HCT116 (cell line): ENCODE measurements around the gene GNB5. TPM values are rescaled to one million over a fixed set of nuclear protein-coding genes. Genes with fewer than 3 reads are reported as not detected.

ENCODE experiments used
- ATAC-seq: fragments of 200-7000 bp; cut with Tn5 transposase; 2 replicates; pipeline ENCODE4 v1.9.1; 2020; ENCODE audit warnings: mild to moderate bottlenecking, moderate library complexity
- BruUV-seq: library from RNA; stranded (reverse); fragments of 400-500 nt; replicated peaks from 2 replicates; lab custom pipeline; 2021; lab: Mats Ljungman, UMichigan
- CTCF ChIA-PET: fragments of 300-600 bp; sonication (Branson Sonifier 250); formaldehyde crosslinking; loops from one replicate; lab custom pipeline; 2021; ENCODE audit warnings: antibody characterized with exemption; lab: Charles Lee
- POLR2A ChIA-PET: fragments of 300-600, 350-600 bp; sonication (Branson Sonifier 250); formaldehyde crosslinking; loops from one replicate; lab custom pipeline; 2021; ENCODE audit warnings: antibody characterized with exemption; lab: Charles Lee
- RAD21 ChIA-PET, 2 experiments: fragments of 300-600 bp; sonication (Branson Sonifier 250); formaldehyde crosslinking; loops; one replicate each; lab custom pipeline; 2023; ENCODE audit warnings: low total read pairs in 2 of 2; ENCODE audit not compliant: uncharacterized antibody in 2 of 2, unreplicated experiment in 2 of 2, low non-redundant PET in 1 of 2; lab: Charles Lee
- DNase-seq: peaks from one replicate; pipeline ENCODE4 v3.0.0-alpha.2; 2010; ENCODE audit warnings: low read depth, low spot score
- H2AFZ ChIP-seq: fragments of 200-600 bp; shearing (Covaris generic), sonication (generic); 2 replicates; pipeline ENCODE4 v1.6.1; 2017; ENCODE audit warnings: low read depth, mixed run types, mixed read lengths, antibody characterized with exemption, low read length; ENCODE audit not compliant: poor library complexity, severe bottlenecking
- H3K27ac ChIP-seq: 2 replicates; pipeline ENCODE4 v1.5.1; 2012; ENCODE audit warnings: low read depth, low read length
- H3K27me3 ChIP-seq: fragments of 200-600 bp; sonication (generic); 2 replicates; pipeline ENCODE4 v1.6.1; 2016; ENCODE audit warnings: mixed run types, low read length, mixed read lengths; ENCODE audit not compliant: insufficient read depth
- H3K36me3 ChIP-seq, 2 experiments: fragments of 200-500 bp in 1 of 2; fragments of 200-600 bp in 1 of 2; sonication (Bioruptor generic) in 1 of 2; sonication (generic) in 1 of 2; 2 replicates each; pipeline versions ENCODE4 v1.5.1 to v1.6.1; 2014 to 2016; ENCODE audit warnings: low read length in 2 of 2, inconsistent platforms in 1 of 2, mixed read lengths in 1 of 2, mixed run types in 1 of 2; ENCODE audit not compliant: insufficient read depth in 2 of 2, control insufficient read depth in 1 of 2
- H3K4me1 ChIP-seq, 2 experiments: fragments of 200-600 bp in 1 of 2; sonication (generic) in 1 of 2; 2 replicates each; pipeline versions ENCODE4 v1.5.1 to v1.6.1; 2012 to 2017; ENCODE audit warnings: low read length in 2 of 2, inconsistent platforms in 1 of 2, mild to moderate bottlenecking in 1 of 2, mixed read lengths in 1 of 2, mixed run types in 1 of 2, moderate library complexity in 1 of 2; ENCODE audit not compliant: insufficient read depth in 2 of 2, control insufficient read depth in 1 of 2
- H3K4me2 ChIP-seq: fragments of 200-600 bp; sonication (generic); 2 replicates; pipeline ENCODE4 v1.6.1; 2017; ENCODE audit warnings: mixed run types, low read length, mixed read lengths
- H3K4me3 ChIP-seq, 2 experiments: fragments of 200-600 bp in 1 of 2; sonication (generic) in 1 of 2; replicated peaks in 1 of 2; 2 replicates each; pipeline ENCODE4 v1.5.1; 2011 to 2016; ENCODE audit warnings: low read length in 2 of 2, control low read depth in 1 of 2, low read depth in 1 of 2, mild to moderate bottlenecking in 1 of 2, mixed read lengths in 1 of 2, mixed run types in 1 of 2
- H3K79me2 ChIP-seq: fragments of 200-600 bp; sonication (generic); 2 replicates; pipeline ENCODE4 v1.6.1; 2017; ENCODE audit warnings: mild to moderate bottlenecking, mixed run types, low read length, moderate library complexity, mixed read lengths; ENCODE audit not compliant: insufficient read depth
- H3K9ac ChIP-seq: fragments of 200-600 bp; sonication (generic); 2 replicates; pipeline ENCODE4 v1.6.1; 2016; ENCODE audit warnings: low read length, mixed read lengths
- H3K9me2 ChIP-seq: fragments of 200-600 bp; sonication (generic), shearing (Covaris generic); 2 replicates; pipeline ENCODE4 v1.6.1; 2017; ENCODE audit warnings: mixed run types, mild to moderate bottlenecking, moderate library complexity; ENCODE audit not compliant: insufficient read depth
- H3K9me3 ChIP-seq, 2 experiments: fragments of 200-500 bp in 1 of 2; fragments of 200-600 bp in 1 of 2; sonication (Bioruptor generic) in 1 of 2; sonication (generic) in 1 of 2; 2 replicates each; pipeline ENCODE4 v1.6.1; 2014 to 2017; ENCODE audit warnings: low read length in 2 of 2, mixed read lengths in 2 of 2, inconsistent platforms in 1 of 2, low read depth in 1 of 2, mild to moderate bottlenecking in 1 of 2, mixed run types in 1 of 2, moderate library complexity in 1 of 2; ENCODE audit not compliant: control insufficient read depth in 1 of 2, insufficient read depth in 1 of 2
- H4K20me1 ChIP-seq: fragments of 200-600 bp; sonication (generic), shearing (Covaris generic); 2 replicates; pipeline ENCODE4 v1.6.1; 2017; ENCODE audit warnings: mixed run types, mild to moderate bottlenecking, moderate library complexity; ENCODE audit not compliant: insufficient read depth
- CBX3 ChIP-seq: IDR thresholded peaks from 2 replicates; pipeline ENCODE4 v1.6.1; 2012; ENCODE audit warnings: low read depth
- CEBPB ChIP-seq: IDR thresholded peaks from 2 replicates; pipeline ENCODE4 v1.6.1; 2012; ENCODE audit warnings: low read depth
- CTCF ChIP-seq, 3 experiments: fragments of 200-600 bp in 1 of 3; sonication (generic) in 1 of 3; IDR thresholded peaks in 2 of 3; conservative IDR thresholded peaks in 1 of 3; 2 replicates each; pipeline ENCODE4 v1.5.1; 2012 to 2017; ENCODE audit warnings: low read depth in 2 of 3, low read length in 2 of 3, antibody characterized with exemption in 1 of 3, borderline replicate concordance in 1 of 3, control low read depth in 1 of 3, mild to moderate bottlenecking in 1 of 3, mixed read lengths in 1 of 3, mixed run types in 1 of 3, moderate library complexity in 1 of 3; ENCODE audit not compliant: insufficient read depth in 1 of 3
- EGR1 ChIP-seq: IDR thresholded peaks from 2 replicates; pipeline ENCODE4 v1.6.1; 2012; ENCODE audit warnings: low read depth
- ELF1 ChIP-seq: IDR thresholded peaks from 2 replicates; pipeline ENCODE4 v1.6.1; 2012; ENCODE audit warnings: low read depth, borderline replicate concordance
- EZH2 ChIP-seq: fragments of 200-600 bp; sonication (generic); IDR thresholded peaks from 2 replicates; pipeline ENCODE4 v1.6.1; 2017; ENCODE audit warnings: antibody characterized with exemption, mixed run types
- FOSL1 ChIP-seq: IDR thresholded peaks from 2 replicates; pipeline ENCODE4 v1.6.1; 2012; ENCODE audit warnings: low read depth
- JUND ChIP-seq: IDR thresholded peaks from 2 replicates; pipeline ENCODE4 v1.6.1; 2012
- MAX ChIP-seq: IDR thresholded peaks from 2 replicates; pipeline ENCODE4 v1.6.1; 2012
- POLR2A ChIP-seq: IDR thresholded peaks from 2 replicates; pipeline ENCODE4 v1.7.0; 2011; ENCODE audit warnings: borderline replicate concordance; ENCODE audit not compliant: insufficient read depth, insufficient read length; ENCODE audit errors: extremely low read depth
- POLR2AphosphoS5 ChIP-seq: IDR thresholded peaks from 2 replicates; pipeline ENCODE4 v1.6.1; 2011; ENCODE audit warnings: mild to moderate bottlenecking, low read depth, low read length, moderate library complexity
- RAD21 ChIP-seq: IDR thresholded peaks from 2 replicates; pipeline ENCODE4 v1.6.1; 2012; ENCODE audit warnings: low read depth, mild to moderate bottlenecking
- REST ChIP-seq: IDR thresholded peaks from 2 replicates; pipeline ENCODE4 v1.6.1; 2012; ENCODE audit warnings: low read depth
- SIN3A ChIP-seq: IDR thresholded peaks from 2 replicates; pipeline ENCODE4 v1.6.1; 2012; ENCODE audit warnings: low read depth
- SP1 ChIP-seq: IDR thresholded peaks from 2 replicates; pipeline ENCODE4 v1.6.1; 2012; ENCODE audit warnings: low read depth
- SRF ChIP-seq: IDR thresholded peaks from 2 replicates; pipeline ENCODE4 v1.6.1; 2012; ENCODE audit warnings: low read depth
- TCF7L2 ChIP-seq: IDR thresholded peaks from 2 replicates; pipeline ENCODE4 v1.7.0; 2011; ENCODE audit warnings: borderline replicate concordance, inconsistent platforms; ENCODE audit not compliant: insufficient read depth, insufficient read length; ENCODE audit errors: extremely low read depth
- YY1 ChIP-seq: IDR thresholded peaks from 2 replicates; pipeline ENCODE4 v1.6.1; 2011; ENCODE audit warnings: low read length, low read depth, moderate library complexity, mild to moderate bottlenecking; ENCODE audit not compliant: insufficient replicate concordance; ENCODE audit errors: extremely low read depth
- ZBTB33 ChIP-seq: IDR thresholded peaks from 2 replicates; pipeline ENCODE4 v1.6.1; 2011; ENCODE audit warnings: mild to moderate bottlenecking, low read length, moderate library complexity; ENCODE audit not compliant: insufficient replicate concordance; ENCODE audit errors: extremely low read depth
- intact Hi-C: fragments of 100-400 bp; cut with micrococcal nuclease; formaldehyde crosslinking; loops from 2 replicates; pipeline ENCODE4 v1.10.0; 2022
- total RNA-seq: library from RNA; stranded (reverse); gene quantifications from one replicate; pipeline ENCODE4 v1.2.1, GENCODE V29; 2021; ENCODE audit not compliant: unreplicated experiment

Gene GNB5
- total RNA-seq, 1 experiment from 2014 or later, result 27.6 TPM

- no peak overlapping the region for H2AFZ ChIP-seq
- no peak for TF ChIP-seq REST
- no peak for TF ChIP-seq EGR1
- TF ChIP-seq POLR2A, result no peak
- TF ChIP-seq RAD21, result no peak
- no peak for TF ChIP-seq SP1
- no peak for TF ChIP-seq JUND
- TF ChIP-seq MAX, result no peak
- no peak for TF ChIP-seq ELF1
- no peak for TF ChIP-seq TCF7L2
- TF ChIP-seq EZH2, result no peak
- no peak for TF ChIP-seq ZBTB33
- no peak for TF ChIP-seq SRF
- TF ChIP-seq SIN3A, result no peak
- no peak for TF ChIP-seq FOSL1
- TF ChIP-seq POLR2AphosphoS5, result no peak
- TF ChIP-seq CBX3, result no peak
- no peak for TF ChIP-seq YY1
- no peak for TF ChIP-seq CEBPB
- TF ChIP-seq CTCF (IDR thresholded peaks at IDR 0.05 in 2 of 3, conservative IDR thresholded peaks at IDR 0.05 in 1 of 3; ENCODE audit: borderline replicate concordance in 1 of 3, insufficient read depth in 1 of 3, low read depth in 2 of 3, low read length in 2 of 3), result no peak
- no peak overlapping the region for H3K27ac ChIP-seq
- DNase-seq, result no peak
- POLR2A ChIA-PET, result no interaction called here
- no peaks in the 10 kb centered on the region for H3K9me3 ChIP-seq
- no peak for ATAC-seq
- intact Hi-C loops, result no loop called here
- RAD21 ChIA-PET, result no interaction called here
- H3K9ac ChIP-seq, result no peak overlapping the region
- H3K36me3 ChIP-seq, result peaks cover 24 to 26% of the 10 kb centered on the region in 2 experiments; a peak in 3 of 4 replicates
- H3K4me1 ChIP-seq, result peaks cover 4 to 10% of the 10 kb centered on the region in 2 experiments; a peak in 3 of 4 replicates
- no peak overlapping the region for H3K4me3 ChIP-seq
- H3K27me3 ChIP-seq, result no peaks in the 10 kb centered on the region
- no peaks in the 10 kb centered on the region for H3K79me2 ChIP-seq
- no peaks in the 10 kb centered on the region for H3K9me2 ChIP-seq
- no TSS peak for BruUV-seq
- no peaks in the 10 kb centered on the region for H4K20me1 ChIP-seq
- H3K4me2 ChIP-seq, result no peak overlapping the region
- CTCF ChIA-PET, result no interaction called here
Measured at GRCh38 chr15:52233405-52233804, 42.2 kb upstream of the GNB5 start.
